ENCODE measurements around the gene CHST1.

CHST1 gene

DNA sequence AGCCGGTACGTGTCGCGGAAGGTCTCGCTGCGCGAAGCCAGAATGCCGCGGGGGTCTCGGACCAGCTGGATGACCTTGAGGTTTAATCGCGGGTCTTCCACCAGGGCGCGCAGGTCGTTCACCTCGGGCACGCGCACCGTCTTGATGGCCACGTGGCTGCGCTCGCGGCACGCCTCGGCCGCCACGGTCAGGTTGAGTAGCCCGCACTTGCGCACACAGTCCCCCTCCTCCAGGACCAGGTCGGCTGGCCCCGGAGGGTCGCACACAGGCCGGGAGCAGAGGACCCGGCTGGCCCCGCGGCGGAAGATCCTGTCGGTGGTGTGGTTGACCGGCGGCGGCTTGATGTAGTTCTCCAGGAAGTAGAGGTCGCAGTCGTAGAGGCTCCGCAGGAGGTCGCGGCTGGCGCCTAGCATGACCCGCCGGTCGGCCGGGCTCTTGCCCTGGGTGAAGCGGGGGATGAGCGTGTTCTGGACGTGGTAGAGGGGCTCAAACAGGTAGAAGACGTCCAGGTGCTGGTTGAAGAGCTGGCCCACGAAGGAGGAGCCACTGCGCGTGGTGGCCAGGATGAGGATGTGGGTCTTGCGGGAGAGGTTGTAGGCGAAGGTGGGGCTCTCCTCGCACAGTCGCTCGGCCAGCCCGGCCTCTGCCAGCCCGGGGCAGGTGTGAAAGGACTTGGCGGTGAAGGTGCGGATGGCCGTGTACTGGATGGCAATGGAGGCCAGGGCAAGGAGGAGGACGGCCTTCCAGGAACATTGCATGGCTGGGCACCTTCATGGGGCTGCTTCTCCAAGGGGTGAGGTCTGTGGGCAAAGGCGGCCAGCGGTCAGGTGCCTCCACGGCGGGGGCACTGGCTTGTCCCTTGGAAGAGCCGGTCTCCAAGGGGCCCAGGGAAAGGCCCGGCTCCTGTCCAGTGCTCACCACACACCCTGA, 15.0 kb downstream of the CHST1 start:
- no peak for DNase-seq (ENCODE audit: low read depth, low spot score)
- no peak overlapping the region for H3K4me3 ChIP-seq (ENCODE audit: low read length)

DNA sequence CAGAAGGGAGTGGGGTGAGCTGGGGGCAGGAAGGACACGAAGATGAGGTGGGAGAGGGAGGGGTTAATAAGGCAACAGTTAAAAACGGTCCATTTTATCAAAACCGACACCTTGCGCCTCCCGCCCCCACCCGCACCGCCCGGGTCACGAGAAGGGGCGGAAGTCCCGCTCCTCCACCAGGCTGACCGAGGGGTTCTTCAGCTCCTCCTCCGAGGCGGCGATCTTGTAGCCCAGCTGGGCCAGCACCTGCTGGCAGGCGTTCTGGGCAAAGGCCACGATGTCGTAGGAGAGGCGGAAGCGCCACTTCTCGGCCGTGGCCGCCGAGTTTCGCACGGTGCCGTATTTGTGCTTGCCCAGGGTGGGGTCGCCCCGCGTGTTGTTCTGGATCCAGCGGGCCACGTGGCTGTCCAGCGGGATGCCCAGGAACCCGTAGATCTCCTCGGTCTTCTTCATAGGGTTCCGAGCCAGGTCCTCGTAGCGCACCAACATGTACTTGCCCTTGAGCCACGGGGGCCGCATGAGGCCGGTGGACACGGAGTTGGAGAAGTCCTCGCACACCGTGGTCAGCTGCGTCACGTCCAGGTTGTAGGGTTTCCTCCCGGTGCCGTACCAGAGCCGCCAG, 15.8 kb downstream of the CHST1 start:
- no peak for DNase-seq (ENCODE audit: low read depth, low spot score)
- no peak overlapping the region for H3K4me3 ChIP-seq (ENCODE audit: low read length)

- DNase-seq (ENCODE audit: low read depth, low spot score) = no peak
Measured at GRCh38 chr11:45648931-45649330, 16.5 kb downstream of the CHST1 start.

GRCh38 chr11:45647786-45648185, 17.6 kb downstream of the CHST1 start:
- DNase-seq (ENCODE audit: low read depth, low spot score) = no peak

More at GRCh38 chr11:45648931-45649330, 16.5 kb downstream of the CHST1 start:
- H3K4me3 ChIP-seq (ENCODE audit: low read length) = no peak overlapping the region

GRCh38 chr11:45647329-45647728, 18.1 kb downstream of the CHST1 start:
- no peak overlapping the region for H3K4me3 ChIP-seq (ENCODE audit: low read length)
- no peak for DNase-seq (ENCODE audit: low read depth, low spot score)

More at GRCh38 chr11:45647786-45648185, 17.6 kb downstream of the CHST1 start:
- no peak overlapping the region for H3K4me3 ChIP-seq (ENCODE audit: low read length)

GRCh38 chr11:45646275-45646927, 19.0 kb downstream of the CHST1 start:
- no peak for DNase-seq (ENCODE audit: low read depth, low spot score)
- H3K4me3 ChIP-seq (ENCODE audit: low read length) = no peak overlapping the region

DNA sequence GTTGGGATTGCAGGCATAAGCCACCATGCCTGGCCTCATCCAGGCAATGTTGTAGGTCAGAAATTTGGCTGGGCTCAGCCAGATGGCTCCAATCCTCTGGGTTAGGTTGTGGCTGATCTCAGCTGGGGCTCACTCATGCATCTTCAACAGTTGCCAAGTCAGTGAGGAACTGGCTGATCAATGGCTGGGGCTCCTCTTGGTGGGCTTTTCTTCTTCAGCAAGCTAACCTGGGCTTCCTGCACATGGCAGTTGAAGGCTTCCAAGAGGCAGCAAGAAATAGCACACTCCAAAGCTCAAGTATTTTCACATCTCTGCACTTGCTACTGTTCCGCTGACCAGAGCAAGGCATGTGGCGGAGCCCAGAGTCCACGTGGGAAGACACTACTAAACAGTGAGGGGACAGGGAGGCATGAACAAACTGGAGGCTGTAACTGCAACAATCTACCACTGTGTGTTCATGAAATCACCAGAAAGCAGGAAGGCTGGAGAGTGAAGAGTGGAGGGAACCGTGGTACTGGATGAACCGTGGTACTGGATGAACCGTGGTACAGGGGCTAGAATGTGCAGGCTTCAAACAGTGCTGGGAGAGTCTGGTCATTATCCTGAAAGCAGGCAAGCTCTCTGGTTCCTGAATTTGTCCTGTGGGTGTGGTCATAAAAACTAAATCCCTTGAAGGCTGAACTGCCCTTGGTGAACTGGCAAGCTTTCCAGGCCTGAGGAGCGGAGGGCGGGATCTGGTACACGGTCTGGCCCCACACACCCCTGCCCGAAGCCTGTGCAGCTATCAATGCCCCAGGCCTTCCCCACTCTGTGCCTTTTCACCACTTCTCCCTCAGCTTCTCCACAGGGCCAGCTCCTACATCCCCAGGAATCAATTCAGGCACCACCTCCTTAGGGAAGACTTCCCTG, 20.2 kb downstream of the CHST1 start:
- DNase-seq (ENCODE audit: low read depth, low spot score) = no peak
- no peak overlapping the region for H3K4me3 ChIP-seq (ENCODE audit: low read length)

DNA sequence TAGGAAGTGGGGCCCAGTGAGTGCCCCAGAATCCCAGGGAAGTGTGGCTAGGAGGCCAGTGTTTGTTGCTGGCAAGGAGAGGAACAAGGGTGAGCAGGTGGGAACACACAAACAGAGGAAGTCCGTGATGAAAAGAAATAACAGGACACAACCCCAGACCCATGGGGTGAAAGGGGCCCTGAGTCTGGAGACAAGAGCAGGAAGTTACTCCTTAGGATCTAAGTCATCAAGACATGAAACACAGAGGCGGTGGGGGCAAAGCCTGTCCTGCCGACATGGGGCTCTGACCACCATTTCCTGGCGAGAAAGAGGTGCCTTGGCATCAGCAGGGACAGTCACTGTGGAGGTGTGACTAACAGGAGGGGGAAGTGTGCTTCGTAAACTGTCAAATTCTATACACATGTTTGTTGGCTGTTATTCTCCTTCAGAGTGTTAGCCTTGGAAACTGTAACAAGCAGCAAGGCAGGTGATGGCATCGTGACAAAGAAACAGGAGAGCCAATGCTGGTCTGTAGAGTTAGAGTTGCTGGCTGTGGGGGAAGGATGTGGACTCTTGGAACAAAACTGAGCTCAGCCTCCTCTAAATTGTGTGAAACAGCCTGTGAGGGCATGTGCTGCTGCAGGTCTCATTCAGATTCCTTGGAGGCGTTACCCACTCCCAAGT, 21.7 kb downstream of the CHST1 start:
- DNase-seq (ENCODE audit: low read depth, low spot score) = no peak
- H3K4me3 ChIP-seq (ENCODE audit: low read length) = no peak overlapping the region

- H3K4me3 ChIP-seq (ENCODE audit: low read length) = no peak overlapping the region
- no peak for DNase-seq (ENCODE audit: low read depth, low spot score)
Measured at GRCh38 chr11:45641961-45642360, 23.5 kb downstream of the CHST1 start.

DNA sequence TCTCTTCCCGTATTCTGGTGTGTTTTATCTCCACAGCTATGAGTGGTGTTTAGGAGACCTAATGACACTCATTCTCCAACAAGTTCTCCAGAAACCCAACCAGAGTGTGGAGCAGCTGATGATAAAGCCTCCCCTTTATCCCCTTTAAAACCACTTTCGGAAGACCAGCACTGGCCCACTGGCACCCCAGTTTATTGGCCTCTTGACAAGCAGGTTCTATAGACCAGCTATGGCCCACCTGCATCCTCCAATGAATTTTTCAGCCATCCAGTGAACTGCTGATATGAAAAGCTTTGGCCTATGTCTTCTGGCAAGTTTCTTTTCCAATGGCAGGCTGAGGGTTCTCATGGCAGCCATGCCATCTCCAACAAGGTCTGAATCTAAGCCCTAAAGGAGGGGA, 27.4 kb downstream of the CHST1 start:
- DNase-seq (ENCODE audit: low read depth, low spot score) = no peak
- no peak overlapping the region for H3K4me3 ChIP-seq (ENCODE audit: low read length)

GRCh38 chr11:45635907-45636306, 29.5 kb downstream of the CHST1 start:
- no peak for DNase-seq (ENCODE audit: low read depth, low spot score)
- H3K4me3 ChIP-seq (ENCODE audit: low read length) = no peak overlapping the region

GRCh38 chr11:45625611-45626010, 39.8 kb downstream of the CHST1 start:
- H3K4me3 ChIP-seq (ENCODE audit: low read length) = no peak overlapping the region
- DNase-seq (ENCODE audit: low read depth, low spot score) = no peak

DNA sequence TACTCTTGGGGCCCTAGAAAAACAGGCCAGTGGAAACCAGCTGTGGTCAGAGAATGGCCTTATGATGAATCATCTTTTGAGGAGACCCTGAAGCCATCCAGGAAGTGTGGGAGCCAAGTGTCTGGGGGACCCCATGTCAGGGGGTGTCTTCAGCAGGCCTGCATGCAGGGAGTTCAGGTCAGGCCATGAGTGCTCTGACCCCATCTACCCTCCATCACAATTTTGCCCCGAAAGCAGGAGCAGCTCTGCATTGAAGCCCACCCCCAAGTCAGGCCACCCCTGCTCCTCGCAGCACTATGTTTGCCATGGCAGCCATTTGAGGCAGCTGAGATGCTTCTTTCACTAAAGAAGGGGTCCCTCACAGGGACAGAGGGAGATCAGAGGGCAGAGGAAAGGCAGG, 41.3 kb downstream of the CHST1 start:
- DNase-seq (ENCODE audit: low read depth, low spot score) = no peak
- H3K4me3 ChIP-seq (ENCODE audit: low read length) = no peak overlapping the region

GRCh38 chr11:45622861-45623260, 42.6 kb downstream of the CHST1 start:
- no peak overlapping the region for H3K4me3 ChIP-seq (ENCODE audit: low read length)
- DNase-seq (ENCODE audit: low read depth, low spot score) = no peak

GRCh38 chr11:45622283-45622682, 43.1 kb downstream of the CHST1 start:
- DNase-seq (ENCODE audit: low read depth, low spot score) = no peak
- H3K4me3 ChIP-seq (ENCODE audit: low read length) = no peak overlapping the region

GRCh38 chr11:45621588-45621987, 43.8 kb downstream of the CHST1 start:
- no peak for DNase-seq (ENCODE audit: low read depth, low spot score)
- H3K4me3 ChIP-seq (ENCODE audit: low read length) = no peak overlapping the region

DNA sequence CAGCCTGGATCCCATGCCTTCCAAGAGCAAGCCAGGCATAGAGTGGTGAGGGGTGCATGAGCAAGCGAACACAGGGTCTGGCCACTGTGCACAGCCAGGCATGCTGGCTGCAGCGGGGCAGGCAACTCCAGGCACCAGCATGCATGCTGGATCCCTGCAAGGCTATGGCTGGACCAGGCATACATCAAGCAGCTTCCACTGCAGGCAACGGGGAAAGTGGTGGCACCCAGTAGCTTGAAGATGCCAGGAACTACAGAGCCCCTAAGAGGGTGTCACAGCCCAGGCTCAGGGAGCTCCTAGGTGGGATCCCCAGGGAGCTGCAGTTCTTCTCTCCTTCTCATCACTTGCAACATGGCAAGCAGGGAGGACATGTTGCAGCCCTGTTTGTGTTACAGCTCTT, 45.2 kb downstream of the CHST1 start:
- no peak overlapping the region for H3K4me3 ChIP-seq (ENCODE audit: low read length)
- DNase-seq (ENCODE audit: low read depth, low spot score) = no peak

DNA sequence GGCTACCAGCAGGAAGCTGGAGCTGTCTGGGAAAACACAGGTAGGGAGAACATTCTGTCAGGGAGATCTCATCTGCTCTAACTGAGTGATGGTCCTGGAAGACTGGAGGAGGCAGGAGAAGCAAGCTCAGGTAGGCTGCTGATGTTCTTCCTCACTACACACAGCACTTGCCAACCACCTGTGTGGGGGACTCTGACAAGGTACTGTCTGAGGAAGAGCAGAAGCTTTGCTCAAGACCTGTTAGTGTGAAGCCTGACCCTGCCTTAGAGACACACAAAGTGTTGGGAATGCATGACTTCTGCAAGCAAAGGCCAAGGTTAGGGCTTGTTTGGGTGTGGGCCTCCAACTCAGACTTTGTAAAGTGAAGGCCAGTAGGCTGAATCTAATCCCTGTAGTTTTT, 46.5 kb downstream of the CHST1 start:
- no peak for DNase-seq (ENCODE audit: low read depth, low spot score)
- no peak overlapping the region for H3K4me3 ChIP-seq (ENCODE audit: low read length)
